ENCODE measurements around the gene NETO2.
"Not testable (repeated sequence)": the region's sequence is repeated elsewhere in the genome, so short reads cannot be mapped to it uniquely, and the experiment has no call there.

Gene NETO2

DNA sequence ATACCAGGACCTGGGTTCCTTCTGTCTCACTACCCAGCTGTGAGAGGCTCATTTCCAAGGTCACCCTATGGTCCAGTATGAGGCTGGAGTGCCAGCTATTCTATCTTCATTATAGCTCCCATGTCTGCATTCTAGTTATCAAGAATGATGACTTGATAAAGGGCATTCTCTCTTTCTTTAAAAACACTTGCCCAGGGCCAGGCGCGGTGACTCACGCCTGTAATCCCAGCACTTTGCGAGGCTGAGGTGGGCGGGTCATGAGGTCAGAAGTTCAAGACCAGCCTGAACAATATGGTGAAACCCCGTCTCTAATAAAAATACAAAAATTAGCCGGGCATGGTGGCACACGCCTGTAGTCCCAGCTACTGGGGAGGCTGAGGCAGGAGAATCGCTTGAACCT, 5.8 kb downstream of the NETO2 start:
- H3K36me3 ChIP-seq (ENCODE audit: control insufficient read depth in 2 of 2, insufficient read depth in 1 of 2, low read length in 2 of 2); H3K27ac ChIP-seq (ENCODE audit: extremely low read depth, low read depth, low read length); H3K9me3 ChIP-seq (ENCODE audit: control insufficient read depth, insufficient read depth, low read depth, low read length); H3K4me1 ChIP-seq (ENCODE audit: control insufficient read depth, insufficient read depth, low read length); H3K4me3 ChIP-seq (ENCODE audit: low read depth, low read length); POLR2A ChIA-PET: not testable (repeated sequence)
- CTCF ChIA-PET = interaction anchor here (0.6 to 0.7 kb wide), 2 partner anchors 979 to 1185 kb away, joined by 3 read pairs; no protein-coding TSS in a partner anchor
- TF ChIP-seq KLF9 (tag by site-specific recombination; IDR thresholded peaks at IDR 0.05; ENCODE audit: low read depth) (peak; percentile 43; the same call in 1 of the 2 replicates), KLF1 (tag by site-specific recombination; IDR thresholded peaks at IDR 0.05) (peak; percentile 52; the same call in 1 of the 2 replicates), HIC1 (tag by site-specific recombination; IDR thresholded peaks at IDR 0.05) (peak; percentile 19; the same call in 1 of the 2 replicates), SP7 (tag by site-specific recombination; IDR thresholded peaks at IDR 0.05) (peak; percentile 60)

GRCh38 chr16:47136099-47136842, 7.5 kb downstream of the NETO2 start:
- Histone ChIP-seq H3K27ac (ENCODE audit: extremely low read depth, low read depth, low read length) (no peak overlapping the region), H3K4me3 (ENCODE audit: low read depth, low read length) (no peak overlapping the region), H3K36me3 (ENCODE audit: control insufficient read depth in 2 of 2, insufficient read depth in 1 of 2, low read length in 2 of 2) (peaks cover 0 to 4% of the 10 kb centered on the region in 2 experiments; a peak in 1 of 3 replicates), H3K4me1 (ENCODE audit: control insufficient read depth, insufficient read depth, low read length) (peaks cover 2% of the 10 kb centered on the region; the same call in 1 of the 2 replicates), H3K9me3 (ENCODE audit: control insufficient read depth, insufficient read depth, low read depth, low read length) (no peaks in the 10 kb centered on the region)
- ChIA-PET POLR2A (interaction anchor here (0.6 kb wide), 1 partner anchor 954 kb away, joined by 4 read pairs; no protein-coding TSS in a partner anchor), CTCF (interaction anchor here (0.9 kb wide), 1 partner anchor 26 kb away, joined by 3 read pairs; no protein-coding TSS in a partner anchor)
- TF ChIP-seq ZNF558 (tag by site-specific recombination; IDR thresholded peaks at IDR 0.05) (no peak), HOXD13 (CRISPR knock-in tag; IDR thresholded peaks at IDR 0.05; ENCODE audit: borderline replicate concordance) (no peak), SCRT2 (tag by site-specific recombination; IDR thresholded peaks at IDR 0.05) (peak; percentile 60), ZBTB8A (tag by site-specific recombination; IDR thresholded peaks at IDR 0.05) (no peak), GLIS2 (tag by site-specific recombination; IDR thresholded peaks at IDR 0.05) (no peak), SCRT1 (tag by site-specific recombination; IDR thresholded peaks at IDR 0.05; ENCODE audit: borderline replicate concordance) (0 out of 2 replicates have a peak, but pooled peaks have one; percentile 9), ZNF394 (tag by site-specific recombination; IDR thresholded peaks at IDR 0.05; ENCODE audit: borderline replicate concordance) (no peak)

GRCh38 chr16:47134550-47134949, 9.2 kb downstream of the NETO2 start:
- POLR2A ChIA-PET = no interaction called here
- CTCF ChIA-PET = no interaction called here
- peaks cover 2% of the 10 kb centered on the region; the same call in 1 of the 2 replicates for H3K4me1 ChIP-seq (ENCODE audit: control insufficient read depth, insufficient read depth, low read length)
- H3K4me3 ChIP-seq (ENCODE audit: low read depth, low read length) = no peak overlapping the region
- H3K9me3 ChIP-seq (ENCODE audit: control insufficient read depth, insufficient read depth, low read depth, low read length) = no peaks in the 10 kb centered on the region
- no peak overlapping the region for H3K27ac ChIP-seq (ENCODE audit: extremely low read depth, low read depth, low read length)
- peaks cover 0 to 4% of the 10 kb centered on the region in 2 experiments; a peak in 1 of 3 replicates for H3K36me3 ChIP-seq (ENCODE audit: control insufficient read depth in 2 of 2, insufficient read depth in 1 of 2, low read length in 2 of 2)
- no peak for TF ChIP-seq SALL2 (tag by site-specific recombination; IDR thresholded peaks at IDR 0.05; ENCODE audit: borderline replicate concordance)
- no peak for TF ChIP-seq ZNF529 (tag by site-specific recombination; IDR thresholded peaks at IDR 0.05; ENCODE audit: insufficient replicate concordance)
- TF ChIP-seq HIC1 (tag by site-specific recombination; IDR thresholded peaks at IDR 0.05) = no peak
- TF ChIP-seq REPIN1 (tag by site-specific recombination; IDR thresholded peaks at IDR 0.05; ENCODE audit: low read depth) = no peak
- TF ChIP-seq ZNF174 (tag by site-specific recombination; IDR thresholded peaks at IDR 0.05) = no peak
- TF ChIP-seq ZNF114 (tag by site-specific recombination; IDR thresholded peaks at IDR 0.05) = no peak
- TF ChIP-seq, protein P1, sequence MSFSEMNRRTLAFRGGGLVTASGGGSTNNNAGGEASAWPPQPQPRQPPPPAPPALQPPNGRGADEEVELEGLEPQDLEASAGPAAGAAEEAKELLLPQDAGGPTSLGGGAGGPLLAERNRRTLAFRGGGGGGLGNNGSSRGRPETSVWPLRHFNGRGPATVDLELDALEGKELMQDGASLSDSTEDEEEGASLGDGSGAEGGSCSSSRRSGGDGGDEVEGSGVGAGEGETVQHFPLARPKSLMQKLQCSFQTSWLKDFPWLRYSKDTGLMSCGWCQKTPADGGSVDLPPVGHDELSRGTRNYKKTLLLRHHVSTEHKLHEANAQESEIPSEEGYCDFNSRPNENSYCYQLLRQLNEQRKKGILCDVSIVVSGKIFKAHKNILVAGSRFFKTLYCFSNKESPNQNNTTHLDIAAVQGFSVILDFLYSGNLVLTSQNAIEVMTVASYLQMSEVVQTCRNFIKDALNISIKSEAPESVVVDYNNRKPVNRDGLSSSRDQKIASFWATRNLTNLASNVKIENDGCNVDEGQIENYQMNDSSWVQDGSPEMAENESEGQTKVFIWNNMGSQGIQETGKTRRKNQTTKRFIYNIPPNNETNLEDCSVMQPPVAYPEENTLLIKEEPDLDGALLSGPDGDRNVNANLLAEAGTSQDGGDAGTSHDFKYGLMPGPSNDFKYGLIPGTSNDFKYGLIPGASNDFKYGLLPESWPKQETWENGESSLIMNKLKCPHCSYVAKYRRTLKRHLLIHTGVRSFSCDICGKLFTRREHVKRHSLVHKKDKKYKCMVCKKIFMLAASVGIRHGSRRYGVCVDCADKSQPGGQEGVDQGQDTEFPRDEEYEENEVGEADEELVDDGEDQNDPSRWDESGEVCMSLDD (tag by site-specific recombination; IDR thresholded peaks at IDR 0.05) = no peak
- TF ChIP-seq ZNF776 (tag by site-specific recombination; IDR thresholded peaks at IDR 0.05; ENCODE audit: borderline replicate concordance) = no peak
- TF ChIP-seq IKZF3 (tag by site-specific recombination; IDR thresholded peaks at IDR 0.05) = no peak
- no peak for TF ChIP-seq ZNF571 (tag by site-specific recombination; IDR thresholded peaks at IDR 0.05)
- no peak for TF ChIP-seq HOXD13 (CRISPR knock-in tag; IDR thresholded peaks at IDR 0.05; ENCODE audit: borderline replicate concordance)
- TF ChIP-seq ZNF645 (tag by site-specific recombination; IDR thresholded peaks at IDR 0.05) = no peak
- no peak for TF ChIP-seq ZNF621 (tag by site-specific recombination; IDR thresholded peaks at IDR 0.05)
